NCI-H774 (cell line): Measurements from ENCODE around the gene SMIM31.

ENCODE experiments used
- DNase-seq: peaks from one replicate; lab custom pipeline; 2025; lab: John Stamatoyannopoulos, UW

The SMIM31 gene

GRCh38 chr4:164789047-164789446 is 35.1 kb downstream of the SMIM31 start:
- DNase-seq, result no peak

DNA sequence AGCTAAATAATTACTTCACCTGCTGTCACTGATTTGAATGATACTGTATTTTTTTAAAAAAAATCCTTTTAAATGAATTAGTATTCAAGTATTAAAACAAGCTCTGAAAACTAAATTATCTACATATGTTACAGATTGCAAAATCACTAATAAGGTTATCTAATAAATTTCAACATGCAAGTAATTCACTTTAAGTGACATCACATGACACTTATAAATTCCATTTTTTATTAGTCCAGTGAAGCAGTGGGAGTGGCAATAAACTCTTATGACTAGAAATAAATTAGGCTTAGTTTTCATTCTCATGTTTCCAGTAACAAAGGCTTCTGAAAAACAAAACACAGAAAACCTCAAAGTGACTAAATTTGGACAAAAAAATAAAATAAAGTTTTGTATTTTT is 36.3 kb downstream of the SMIM31 start:
- no peak for DNase-seq

DNA sequence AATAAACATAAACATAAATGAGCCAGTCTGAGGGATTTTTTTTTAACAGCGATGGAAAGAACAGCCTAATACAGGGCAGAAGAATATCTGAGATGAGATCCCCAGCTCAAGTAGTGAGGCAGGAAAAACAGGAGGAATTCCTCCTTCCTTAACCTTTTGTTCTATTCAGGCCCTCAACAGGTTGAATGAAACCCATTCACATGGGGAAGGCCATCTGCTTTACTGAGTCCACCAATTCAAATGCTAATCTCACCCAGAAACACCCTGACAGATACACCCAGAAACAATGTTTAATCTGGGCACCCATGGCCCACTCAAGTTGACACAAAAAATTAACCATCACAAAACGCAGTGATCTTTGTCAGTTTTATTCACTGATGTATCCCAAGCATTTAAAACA is 45.5 kb downstream of the SMIM31 start:
- no peak for DNase-seq

DNA sequence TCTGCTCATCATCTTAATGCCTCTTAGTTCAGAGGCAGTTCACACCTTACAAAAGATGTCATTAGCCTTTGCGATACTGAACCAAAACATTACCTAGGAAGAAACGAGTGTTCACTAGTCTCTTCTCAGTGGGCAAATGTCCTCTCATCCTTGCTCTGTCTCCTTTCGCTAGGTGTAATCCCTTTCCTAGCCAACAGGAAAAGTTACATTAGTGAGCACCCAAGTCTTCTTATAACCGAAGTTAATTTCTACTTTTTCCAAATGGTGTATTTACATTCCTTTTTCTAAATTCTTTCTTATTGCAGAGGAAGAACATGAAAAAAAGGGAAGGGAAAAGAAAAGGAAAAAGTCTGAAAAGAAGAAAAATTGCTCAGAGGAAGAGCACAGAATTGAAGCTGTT is 46.9 kb downstream of the SMIM31 start:
- no peak for DNase-seq

GRCh38 chr4:164802301-164802901 is 48.5 kb downstream of the SMIM31 start:
- no peak for DNase-seq

DNA sequence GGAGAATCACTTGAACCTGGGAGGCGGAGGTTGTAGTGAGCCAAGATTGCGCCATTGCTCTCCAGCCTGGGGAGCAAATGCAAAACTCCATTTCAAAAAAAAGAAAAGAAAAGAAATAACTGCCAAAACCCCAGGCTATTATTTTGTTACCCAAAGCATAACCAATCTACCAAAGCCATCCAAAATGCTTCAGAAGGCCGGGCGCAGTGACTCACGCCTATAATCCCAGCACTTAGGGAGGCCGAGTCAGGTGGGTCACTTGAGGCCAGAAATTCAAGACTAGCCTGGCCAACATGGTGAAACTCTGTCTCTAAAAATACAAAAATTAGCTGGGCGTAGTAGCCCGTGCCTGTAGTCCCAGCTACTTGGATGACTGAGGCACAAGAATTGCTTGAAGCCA is 49.8 kb downstream of the SMIM31 start:
- no peak for DNase-seq

GRCh38 chr4:164807611-164808010 is 53.7 kb downstream of the SMIM31 start:
- no peak for DNase-seq

- no peak for DNase-seq
Observed at GRCh38 chr4:164813554-164813953, 59.6 kb downstream of the SMIM31 start.

GRCh38 chr4:164815711-164816110 is 61.8 kb downstream of the SMIM31 start:
- DNase-seq, result no peak

- DNase-seq, result no peak
Observed at GRCh38 chr4:164819366-164819765, 65.4 kb downstream of the SMIM31 start.

GRCh38 chr4:164821711-164822110 is 67.8 kb downstream of the SMIM31 start:
- no peak for DNase-seq

DNA sequence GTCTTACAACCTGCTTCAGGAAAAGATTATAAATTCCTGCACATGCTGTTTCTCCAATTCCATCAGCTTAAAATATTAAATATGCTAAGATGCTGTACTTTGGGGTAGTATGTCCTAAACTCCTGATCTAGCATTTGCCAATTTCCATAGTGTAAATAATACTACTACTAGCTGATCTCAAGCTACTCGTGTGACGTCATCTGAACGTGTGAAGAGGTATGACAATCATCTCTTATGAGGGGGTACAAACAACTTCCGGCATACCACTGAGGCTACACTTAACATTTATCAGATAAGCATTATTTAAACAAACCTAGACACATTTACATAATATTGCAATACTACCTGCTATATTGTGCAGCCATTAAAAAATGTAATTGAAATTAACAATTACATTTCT is 70.7 kb downstream of the SMIM31 start:
- no peak for DNase-seq

- no peak for DNase-seq
Observed at GRCh38 chr4:164828955-164829354, 75.0 kb downstream of the SMIM31 start.

- DNase-seq, result peak; percentile 18
Observed at GRCh38 chr4:164846566-164846965, 92.6 kb downstream of the SMIM31 start.

- DNase-seq, result no peak
Observed at GRCh38 chr4:164847016-164847415, 93.1 kb downstream of the SMIM31 start.

- DNase-seq, result peak; percentile 30
Observed at GRCh38 chr4:164847967-164848649, 94.2 kb downstream of the SMIM31 start.
